GM21360 (cell line): ENCODE results near the gene SESN3.
"Not testable (repeated sequence)": the region's sequence is repeated elsewhere in the genome, so short reads cannot be mapped to it uniquely, and the experiment has no call there.

Experiments
- ATAC-seq: cut with Tn5 transposase; IDR thresholded peaks from one replicate; pipeline ENCODE4 v1.9.1; 2021; ENCODE audit warnings: mild to moderate bottlenecking, moderate library complexity; ENCODE audit not compliant: unreplicated experiment

The SESN3 gene

GRCh38 chr11:95154514-95154913 lies 76.5 kb downstream of the SESN3 start:
- no peak for ATAC-seq

- ATAC-seq = no peak
These were observed 77.2 kb downstream of the SESN3 start for GRCh38 chr11:95153857-95154246.

GRCh38 chr11:95152876-95153856 lies 77.8 kb downstream of the SESN3 start:
- ATAC-seq = no peak

- ATAC-seq = peak; percentile 91
These were observed 79.9 kb downstream of the SESN3 start for GRCh38 chr11:95150956-95151684.

- no peak for ATAC-seq
These were observed 81.2 kb downstream of the SESN3 start for GRCh38 chr11:95149651-95150364.

- no peak for ATAC-seq
These were observed 82.1 kb downstream of the SESN3 start for GRCh38 chr11:95148938-95149337.

GRCh38 chr11:95148406-95148805 lies 82.6 kb downstream of the SESN3 start:
- no peak for ATAC-seq

- no peak for ATAC-seq
These were observed 83.6 kb downstream of the SESN3 start for GRCh38 chr11:95147364-95147905.

GRCh38 chr11:95145430-95146060 lies 85.5 kb downstream of the SESN3 start:
- ATAC-seq = no peak

- no peak for ATAC-seq
These were observed 86.4 kb downstream of the SESN3 start for GRCh38 chr11:95144313-95145235.

GRCh38 chr11:95143106-95143681 lies 87.8 kb downstream of the SESN3 start:
- no peak for ATAC-seq

GRCh38 chr11:95142431-95142830 lies 88.6 kb downstream of the SESN3 start:
- ATAC-seq = no peak

GRCh38 chr11:95140397-95141033 lies 90.5 kb downstream of the SESN3 start:
- ATAC-seq = no peak

- ATAC-seq = peak; percentile 92
These were observed 92.6 kb downstream of the SESN3 start for GRCh38 chr11:95138448-95138847.

- no peak for ATAC-seq
These were observed 93.7 kb downstream of the SESN3 start for GRCh38 chr11:95137299-95137698.

- not testable (repeated sequence) for ATAC-seq
These were observed 94.3 kb downstream of the SESN3 start for GRCh38 chr11:95136747-95137146.

GRCh38 chr11:95135880-95136279 lies 95.1 kb downstream of the SESN3 start:
- no peak for ATAC-seq

GRCh38 chr11:95135155-95135554 lies 95.8 kb downstream of the SESN3 start:
- no peak for ATAC-seq

- no peak for ATAC-seq
These were observed 96.5 kb downstream of the SESN3 start for GRCh38 chr11:95134491-95134890.
